Activated CD4-positive, alpha-beta T cell treated with anti-CD3 and anti-CD28 coated beads for 48 hours (primary cell): ENCODE results near the gene PSMD2.
A peak's percentile ranks its signal among the peaks of the same experiment; 100 is the strongest.
"Not testable (repeated sequence)": the region's sequence is repeated elsewhere in the genome, so short reads cannot be mapped to it uniquely, and the experiment has no call there.

Experiments
- DNase-seq: peaks from one replicate; pipeline ENCODE4 v3.0.0-alpha.2; 2020

PSMD2 gene

GRCh38 chr3:184298759-184299487 is at the start of gene PSMD2:
PSMD2 (plus strand) TSS chr3:184299241; CDS start chr3:184299267, 26 bp downstream.
- peak; percentile 99 for DNase-seq

DNA sequence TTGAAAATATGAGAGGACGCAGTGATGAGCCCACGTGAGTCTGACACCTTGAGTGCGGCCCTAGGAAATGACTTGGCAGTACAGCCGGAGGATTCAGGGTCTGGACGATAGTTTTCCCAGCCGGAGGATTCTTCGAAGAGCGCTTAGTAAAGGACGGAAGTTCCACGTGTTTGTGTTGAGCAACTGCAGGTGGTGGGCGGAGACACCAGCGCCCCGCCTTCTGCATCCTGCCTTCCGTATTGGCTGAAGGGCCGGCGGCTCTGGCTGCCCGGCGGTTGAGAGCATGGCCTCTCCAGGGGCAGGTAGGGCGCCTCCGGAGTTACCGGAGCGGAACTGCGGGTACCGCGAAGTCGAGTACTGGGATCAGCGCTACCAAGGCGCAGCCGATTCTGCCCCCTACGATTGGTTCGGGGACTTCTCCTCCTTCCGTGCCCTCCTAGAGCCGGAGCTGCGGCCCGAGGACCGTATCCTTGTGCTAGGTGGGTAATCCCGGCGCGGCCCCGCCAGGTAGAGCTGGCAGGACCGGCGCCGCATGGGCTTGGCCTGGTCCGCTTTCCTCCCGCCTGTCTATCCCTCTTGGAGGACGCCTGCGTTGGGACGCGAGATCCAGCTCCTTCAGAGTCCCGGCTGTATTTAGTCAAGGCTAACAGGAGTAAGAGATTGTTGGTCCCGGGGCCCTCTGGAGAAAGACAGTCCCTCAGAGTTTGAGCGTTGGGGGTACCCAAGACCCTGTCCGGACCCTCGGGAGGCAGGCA is 49.5 kb upstream of the PSMD2 start, which contains the start of gene EEF1AKMT4:
EEF1AKMT4 (plus strand) TSS at position 261 of the 755 bp plus-strand sequence; CDS start at position 284, 23 bp downstream.
- peak; percentile 98 for DNase-seq

DNA sequence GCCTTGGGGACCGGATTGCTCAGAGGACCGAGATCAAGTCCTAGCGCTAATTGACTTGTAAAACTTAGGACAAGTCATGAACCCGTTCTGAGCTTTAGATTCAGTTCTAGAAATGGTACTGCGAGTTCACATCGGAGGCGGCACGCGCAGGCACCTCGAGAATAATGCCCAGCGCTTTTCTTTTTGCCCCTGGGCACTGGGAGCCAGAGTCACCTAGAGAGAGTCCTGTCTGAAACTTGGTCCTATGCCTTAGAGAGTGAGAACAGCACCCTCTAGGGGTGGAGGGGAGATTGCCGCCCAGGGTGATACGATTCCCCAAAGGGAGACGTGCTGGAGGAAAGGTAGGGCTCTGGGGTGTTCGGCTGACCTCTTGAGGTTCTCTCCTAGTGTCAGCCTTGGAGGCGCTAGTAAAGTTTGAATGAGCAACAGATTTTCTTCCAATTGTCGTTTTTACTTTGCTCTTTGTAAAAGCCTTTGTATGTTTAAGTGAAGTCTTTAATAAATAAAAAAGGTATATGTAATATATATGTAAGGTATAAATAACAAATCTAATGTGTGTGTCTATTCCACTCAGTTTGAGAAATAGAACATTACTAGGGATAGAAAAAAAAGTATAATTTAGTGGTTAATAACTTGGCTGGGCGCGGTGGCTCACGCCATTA is 48.7 kb upstream of the PSMD2 start:
- peak; percentile 95 for DNase-seq

DNA sequence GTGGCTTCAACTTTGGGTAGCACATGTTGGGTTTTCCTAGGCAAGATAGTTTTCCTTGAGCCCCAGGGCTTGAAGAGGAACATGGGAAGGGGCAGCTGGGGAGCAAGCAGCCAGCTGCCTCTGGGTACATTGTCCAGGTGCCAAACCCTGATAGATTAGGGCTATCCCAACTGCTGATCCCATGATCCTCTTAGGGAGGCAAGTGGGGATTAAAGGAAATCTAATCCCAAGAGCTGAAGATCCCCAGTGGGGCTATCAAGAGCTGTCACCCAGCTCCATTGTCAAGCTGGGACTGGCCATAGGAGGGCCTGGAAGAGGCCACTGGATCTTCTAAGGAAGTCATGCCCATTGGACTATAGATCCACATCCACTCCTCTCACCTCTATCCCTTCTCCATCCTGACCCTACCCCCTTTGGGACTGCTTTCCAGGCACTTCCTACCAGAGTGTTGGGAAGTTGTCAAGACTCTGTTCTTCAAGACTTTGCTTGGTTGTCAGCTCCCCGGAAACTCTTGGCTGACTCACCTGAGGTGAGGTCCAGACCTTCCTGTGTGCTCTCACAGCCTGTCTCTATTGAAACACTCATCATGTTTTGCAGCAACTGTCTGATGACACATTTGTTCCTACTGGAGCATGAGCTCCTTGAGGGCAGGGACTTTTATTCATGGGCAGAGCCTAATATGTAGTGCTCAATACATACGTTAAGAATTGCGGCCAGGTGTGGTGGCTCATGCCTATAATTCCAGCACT is 43.6 kb upstream of the PSMD2 start:
- DNase-seq, result peak; percentile 53

DNA sequence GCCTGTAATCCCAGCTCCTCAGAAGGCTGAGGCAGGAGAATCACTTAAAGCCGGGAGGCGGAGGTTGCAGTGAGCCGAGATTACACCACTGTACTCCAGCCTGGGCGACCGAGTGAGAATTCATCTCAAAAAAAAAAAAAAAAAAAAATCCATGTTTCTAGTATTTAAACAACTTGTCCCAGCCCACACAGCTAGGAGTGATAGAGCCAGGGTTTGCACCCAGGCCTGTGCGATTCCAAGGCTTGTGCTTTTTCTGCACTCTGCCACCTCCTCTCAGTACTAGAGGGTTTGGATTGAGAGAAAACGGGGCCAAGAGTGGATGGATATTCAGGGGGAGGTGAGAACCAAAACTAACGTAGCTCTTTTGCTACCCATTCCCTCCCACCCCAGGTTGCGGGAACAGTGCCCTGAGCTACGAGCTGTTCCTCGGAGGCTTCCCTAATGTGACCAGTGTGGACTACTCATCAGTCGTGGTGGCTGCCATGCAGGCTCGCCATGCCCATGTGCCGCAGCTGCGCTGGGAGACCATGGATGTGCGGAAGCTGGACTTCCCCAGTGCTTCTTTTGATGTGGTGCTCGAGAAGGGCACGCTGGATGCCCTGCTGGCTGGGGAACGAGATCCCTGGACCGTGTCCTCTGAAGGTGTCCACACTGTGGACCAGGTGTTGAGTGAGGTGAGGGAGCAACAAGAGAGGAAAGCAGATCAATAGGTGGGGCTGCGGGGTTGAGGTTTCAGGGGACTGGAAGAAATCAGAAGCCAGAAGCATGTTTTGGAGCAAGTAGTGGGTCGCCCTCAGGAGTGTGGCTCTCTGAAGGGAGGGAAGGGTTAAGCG is 41.7 kb upstream of the PSMD2 start:
- DNase-seq, result no peak

- DNase-seq, result no peak
Measured at GRCh38 chr3:184258926-184259325, 40.1 kb upstream of the PSMD2 start.

DNA sequence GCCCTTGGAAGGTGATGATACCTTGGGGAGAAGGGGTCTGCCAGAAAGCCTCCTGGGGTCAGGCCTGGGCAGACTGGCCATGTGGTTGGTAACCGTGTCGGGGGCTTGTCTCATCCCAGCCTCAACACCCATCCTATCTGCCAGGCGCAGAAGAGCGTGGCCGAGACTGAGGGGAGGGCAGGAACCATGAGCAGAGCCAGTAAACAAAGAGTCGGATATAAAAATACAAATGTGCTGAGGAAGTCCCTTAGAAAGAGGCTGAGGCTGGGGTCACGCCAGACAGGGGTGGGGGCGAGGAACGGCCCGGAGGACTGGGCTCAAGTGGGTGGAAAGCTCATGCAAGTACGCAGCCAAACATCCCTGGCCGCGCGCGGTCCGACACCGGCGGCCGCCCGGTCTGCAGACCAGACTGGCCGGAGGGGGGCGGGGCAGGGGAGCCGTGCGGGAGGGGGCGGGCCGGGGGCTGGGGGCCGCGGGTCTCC is 39.6 kb upstream of the PSMD2 start:
- no peak for DNase-seq

GRCh38 chr3:184259878-184260723 is 38.9 kb upstream of the PSMD2 start:
- peak; percentile 42 for DNase-seq

DNA sequence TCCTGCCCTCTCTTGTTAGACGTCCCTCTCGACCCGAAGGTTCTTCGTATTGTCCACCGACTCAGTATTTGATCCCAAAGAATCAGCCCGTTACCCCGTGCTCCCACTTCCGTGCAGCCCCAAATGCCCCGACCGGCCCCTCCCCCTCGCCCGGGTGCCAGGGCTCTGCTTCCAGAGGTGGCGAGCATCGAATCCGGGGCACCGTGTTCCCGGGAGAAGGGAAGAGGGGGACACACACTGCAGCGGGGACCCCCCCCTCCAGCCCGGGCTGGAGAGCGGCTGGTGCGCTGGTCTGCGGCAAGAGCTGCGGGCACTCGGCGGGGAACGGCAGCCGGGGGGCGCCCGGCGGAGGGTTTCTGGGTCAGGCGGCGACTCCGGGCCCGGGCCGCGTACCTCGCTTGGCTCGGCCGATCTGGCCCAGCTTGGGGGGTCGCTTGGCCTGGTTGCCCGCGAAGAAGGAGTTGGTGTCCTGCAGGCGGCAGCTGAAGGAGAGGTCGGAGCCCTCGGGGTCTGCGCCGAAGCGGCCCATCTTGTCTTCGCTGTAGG is 38.2 kb upstream of the PSMD2 start:
- DNase-seq, result no peak

DNA sequence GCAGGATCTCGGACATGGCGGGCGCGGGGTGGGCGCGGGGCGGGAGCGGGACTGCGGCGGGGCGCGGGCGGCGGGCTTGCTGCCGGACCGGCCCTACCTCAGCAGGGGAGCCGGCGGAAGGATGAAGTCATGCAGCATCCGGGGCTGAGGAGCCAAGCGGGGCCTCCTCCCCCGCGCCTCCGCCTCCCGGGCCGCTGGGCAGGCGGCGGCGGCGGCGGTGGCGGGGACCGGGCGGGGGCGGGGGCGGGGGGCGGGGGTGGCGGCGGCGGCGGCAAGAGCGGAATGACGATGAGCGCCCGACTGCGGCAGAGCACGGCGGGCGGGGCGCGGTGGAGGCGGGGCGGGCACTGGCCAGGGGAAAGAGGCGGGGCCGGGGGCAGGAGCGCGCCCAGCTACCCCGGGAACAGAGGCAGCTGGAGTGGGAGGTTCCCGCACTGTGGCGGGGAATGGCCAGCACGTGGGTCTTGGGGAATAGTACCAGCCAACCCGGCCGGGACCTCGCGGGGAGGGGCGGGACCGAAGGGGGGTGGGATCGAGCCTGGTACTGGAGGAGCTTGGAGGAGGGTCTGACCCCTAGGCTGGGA is 37.7 kb upstream of the PSMD2 start, which contains the start of gene CAMK2N2:
CAMK2N2 (minus strand) TSS at position 284 of the 584 bp plus-strand sequence; CDS start at position 16, 268 bp downstream.
- DNase-seq, result peak; percentile 58

GRCh38 chr3:184261854-184262763 is 36.9 kb upstream of the PSMD2 start:
- DNase-seq, result peak; percentile 47

DNA sequence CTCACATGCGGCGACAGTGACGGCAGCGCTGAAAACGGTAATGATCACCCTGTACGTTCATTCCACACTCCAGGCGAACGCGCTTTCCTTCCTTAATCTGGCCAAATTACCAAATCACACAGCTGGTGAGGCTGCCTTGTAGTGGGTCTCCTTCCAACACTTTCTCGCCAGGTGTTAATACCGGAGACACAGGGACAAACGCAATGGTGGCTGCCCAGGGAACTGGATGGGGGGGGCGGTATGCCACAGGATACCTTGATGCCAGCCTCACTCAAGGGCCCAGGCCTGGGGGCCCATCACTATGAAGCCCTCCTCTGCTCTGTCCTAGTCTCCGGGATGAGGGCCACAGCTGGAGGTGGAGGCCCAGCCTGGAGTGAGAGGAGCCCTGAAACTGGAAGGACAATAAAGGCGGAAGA is 36.3 kb upstream of the PSMD2 start:
- DNase-seq, result no peak

DNA sequence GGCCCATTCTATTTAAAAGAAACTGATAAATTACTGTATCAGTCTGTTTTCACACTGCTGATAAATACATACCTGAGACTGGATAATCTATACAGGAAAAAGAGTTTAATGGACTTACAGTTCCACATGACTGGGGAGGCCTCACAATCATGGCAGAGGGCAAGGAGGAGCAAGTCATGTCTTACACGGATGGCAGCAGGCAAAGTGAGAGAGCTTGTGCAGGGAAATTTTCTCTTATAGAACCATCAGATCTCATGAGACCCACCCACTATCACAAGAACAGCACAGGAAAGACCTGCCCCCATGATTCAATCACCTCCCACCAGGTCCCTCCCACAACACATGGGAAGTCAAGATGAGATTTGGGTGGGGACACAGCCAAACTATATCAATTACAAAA is 31.8 kb upstream of the PSMD2 start:
- DNase-seq, result not testable (repeated sequence)

- DNase-seq, result no peak
Measured at GRCh38 chr3:184272269-184272668, 26.8 kb upstream of the PSMD2 start.

DNA sequence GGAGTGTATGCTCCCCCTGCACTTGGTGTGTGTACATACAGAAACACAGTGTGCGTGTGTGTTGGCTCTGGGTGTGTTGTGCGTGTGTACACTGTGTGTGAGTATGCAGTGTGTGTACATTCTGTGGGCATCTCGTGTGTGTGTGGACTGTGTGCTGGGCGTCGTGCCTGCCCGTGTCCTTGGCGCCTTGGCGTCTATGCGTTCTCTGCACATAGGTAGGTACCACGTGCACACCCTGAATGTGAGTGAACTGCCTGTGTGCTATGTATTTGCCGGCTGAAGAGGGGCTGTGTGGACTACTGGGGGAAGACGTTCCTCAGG is 23.7 kb upstream of the PSMD2 start:
- no peak for DNase-seq

DNA sequence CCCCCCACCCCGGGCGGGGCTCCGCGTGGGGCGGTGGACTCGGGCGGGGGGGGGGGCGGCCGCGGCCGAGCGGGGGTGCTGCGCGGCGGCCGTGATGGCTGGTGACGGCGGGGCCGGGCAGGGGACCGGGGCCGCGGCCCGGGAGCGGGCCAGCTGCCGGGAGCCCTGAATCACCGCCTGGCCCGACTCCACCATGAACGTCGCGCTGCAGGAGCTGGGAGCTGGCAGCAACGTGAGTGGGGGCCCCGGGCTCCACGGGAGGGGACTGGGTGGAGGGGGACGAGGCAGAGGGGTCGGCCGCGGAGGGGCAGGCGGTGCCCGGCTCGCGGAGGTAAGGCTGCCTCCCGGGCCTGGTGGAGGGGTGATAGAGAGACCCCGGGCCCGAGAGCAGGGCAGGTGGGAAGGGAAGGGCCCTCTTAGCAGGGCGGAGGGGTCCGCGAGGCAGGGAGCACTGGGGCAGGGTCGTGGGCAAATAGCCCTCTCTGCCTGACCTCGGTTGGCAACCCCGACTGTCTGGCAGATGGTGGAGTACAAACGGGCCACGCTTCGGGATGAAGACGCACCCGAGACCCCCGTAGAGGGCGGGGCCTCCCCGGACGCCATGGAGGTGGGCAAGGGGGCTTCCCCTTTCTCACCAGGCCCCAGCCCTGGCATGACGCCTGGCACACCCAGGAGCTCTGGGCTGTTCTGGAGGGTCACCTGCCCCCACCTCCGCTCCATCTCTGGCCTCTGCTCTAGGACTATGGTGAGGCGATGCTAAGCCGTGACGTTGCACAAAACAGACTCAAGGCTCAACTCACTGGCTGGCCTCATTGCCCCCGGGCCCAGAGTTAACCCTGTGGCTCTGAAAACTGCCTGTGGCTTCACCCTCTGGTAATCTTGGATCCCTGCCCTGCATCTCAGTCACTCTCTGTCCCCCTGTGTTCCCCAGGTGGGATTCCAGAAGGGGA is 22.8 kb upstream of the PSMD2 start, which contains the start of gene ECE2:
ECE2 (plus strand) TSS at position 62 of the 950 bp plus-strand sequence; CDS start at position 194, 132 bp downstream.
- DNase-seq, result no peak

GRCh38 chr3:184277366-184277765 is 21.7 kb upstream of the PSMD2 start:
- no peak for DNase-seq

DNA sequence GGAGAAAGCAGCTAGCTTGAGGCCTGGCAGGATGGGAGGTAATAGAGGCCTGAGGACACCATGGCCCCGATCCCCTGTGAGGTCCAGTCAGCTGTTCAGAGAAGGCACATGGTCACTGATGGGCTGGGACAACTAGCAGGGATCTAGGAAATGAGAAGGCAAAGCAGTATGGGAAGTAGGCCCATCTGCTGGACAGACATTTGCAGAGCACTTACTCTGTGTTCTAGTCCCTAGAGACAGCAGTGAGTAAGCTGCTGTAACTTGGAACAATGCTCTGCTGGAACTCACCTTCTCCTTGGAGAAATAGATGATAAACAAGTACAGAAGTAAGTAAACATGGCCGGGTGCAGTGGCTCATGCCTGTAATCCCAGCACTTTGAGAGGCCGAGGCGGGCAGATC is 16.1 kb upstream of the PSMD2 start:
- no peak for DNase-seq
